DMS153 treated with DMSO at 0.1 percent for 48 hours (cell line): ENCODE data around the gene SYT14.
A peak's percentile ranks its signal among the peaks of the same experiment; 100 is the strongest.
"Not testable (repeated sequence)": the region's sequence is repeated elsewhere in the genome, so short reads cannot be mapped to it uniquely, and the experiment has no call there.

Experiments used
- DNase-seq: peaks from one replicate; lab custom pipeline; 2025; ENCODE audit not compliant: unreplicated experiment; lab: John Stamatoyannopoulos, UW

SYT14 gene

GRCh38 chr1:209937996-209938959 lies at the start of gene SYT14:
SYT14 (plus strand) TSS chr1:209938217; CDS start chr1:209938265, 48 bp downstream.
- peak; percentile 87 for DNase-seq

- not testable (repeated sequence) for DNase-seq
These were observed 49.5 kb upstream of the SYT14 start for GRCh38 chr1:209888291-209889076.

- no peak for DNase-seq
These were observed 49.0 kb upstream of the SYT14 start for GRCh38 chr1:209889077-209889418.

GRCh38 chr1:209890641-209891330 lies 47.2 kb upstream of the SYT14 start:
- no peak for DNase-seq

- no peak for DNase-seq
These were observed 44.3 kb upstream of the SYT14 start for GRCh38 chr1:209893751-209894150.

GRCh38 chr1:209895709-209896108 lies 42.3 kb upstream of the SYT14 start:
- no peak for DNase-seq

GRCh38 chr1:209896346-209896745 lies 41.7 kb upstream of the SYT14 start:
- DNase-seq: no peak

GRCh38 chr1:209898271-209898670 lies 39.7 kb upstream of the SYT14 start:
- not testable (repeated sequence) for DNase-seq

GRCh38 chr1:209898851-209899250 lies 39.2 kb upstream of the SYT14 start:
- DNase-seq: not testable (repeated sequence)

GRCh38 chr1:209899948-209900347 lies 38.1 kb upstream of the SYT14 start:
- no peak for DNase-seq

- DNase-seq: no peak
These were observed 37.3 kb upstream of the SYT14 start for GRCh38 chr1:209900734-209901133.

GRCh38 chr1:209901211-209901610 lies 36.8 kb upstream of the SYT14 start:
- no peak for DNase-seq

- DNase-seq: not testable (repeated sequence)
These were observed 33.2 kb upstream of the SYT14 start for GRCh38 chr1:209904774-209905173.

GRCh38 chr1:209911746-209912145 lies 26.3 kb upstream of the SYT14 start:
- DNase-seq: no peak

- DNase-seq: no peak
These were observed 25.7 kb upstream of the SYT14 start for GRCh38 chr1:209912306-209912705.

GRCh38 chr1:209919637-209920036 lies 18.4 kb upstream of the SYT14 start:
- not testable (repeated sequence) for DNase-seq

GRCh38 chr1:209920844-209921243 lies 17.2 kb upstream of the SYT14 start:
- DNase-seq: no peak

- DNase-seq: no peak
These were observed 13.6 kb upstream of the SYT14 start for GRCh38 chr1:209924390-209924789.

GRCh38 chr1:209926045-209926444 lies 12.0 kb upstream of the SYT14 start:
- peak; percentile 97 for DNase-seq

- DNase-seq: peak; percentile 32
These were observed 10.6 kb upstream of the SYT14 start for GRCh38 chr1:209927466-209927865.

GRCh38 chr1:209929751-209930150 lies 8.3 kb upstream of the SYT14 start:
- no peak for DNase-seq
